Small intestine (tissue), 7 donors: Measurements from ENCODE around the gene MSLN. TPM values are rescaled to one million over a fixed set of nuclear protein-coding genes. Genes with fewer than 3 reads are reported as not detected.

ENCODE experiments used
- DNase-seq, 2 donors: peaks; one replicate each; pipeline versions ENCODE4 v3.0.0 to v3.0.0-alpha.2; 2013
- FAIRE-seq: peaks from 2 replicates; lab custom pipeline; 2012; peaks lifted over from hg19 to GRCh38; lab: Jason Lieb, UNC
- H3K27ac ChIP-seq, 3 donors: one replicate each; pipeline ENCODE4 v1.5.1; 2013; ENCODE audit warnings: low read length in 2 of 3, mild to moderate bottlenecking in 2 of 3, control low read depth in 1 of 3, inconsistent platforms in 1 of 3, low read depth in 1 of 3, moderate library complexity in 1 of 3
- H3K27me3 ChIP-seq, 3 donors: one replicate each; pipeline ENCODE4 v1.6.1; 2013; ENCODE audit warnings: low read length in 3 of 3, inconsistent platforms in 1 of 3; ENCODE audit not compliant: control insufficient read depth in 3 of 3, insufficient read depth in 3 of 3
- H3K36me3 ChIP-seq, 3 donors: one replicate each; pipeline ENCODE4 v1.6.1; 2013; ENCODE audit warnings: low read length in 3 of 3, inconsistent platforms in 1 of 3, low read depth in 1 of 3, mild to moderate bottlenecking in 1 of 3, moderate library complexity in 1 of 3; ENCODE audit not compliant: control insufficient read depth in 3 of 3, insufficient read depth in 2 of 3
- H3K4me1 ChIP-seq, 3 donors: one replicate each; pipeline ENCODE4 v1.6.1; 2013; ENCODE audit warnings: low read length in 2 of 3, inconsistent platforms in 1 of 3, low read depth in 1 of 3, mild to moderate bottlenecking in 1 of 3, moderate library complexity in 1 of 3; ENCODE audit not compliant: control insufficient read depth in 3 of 3, insufficient read depth in 2 of 3
- H3K4me3 ChIP-seq, 3 donors: one replicate each; pipeline ENCODE4 v1.5.1; 2013; ENCODE audit warnings: low read length in 3 of 3, control low read depth in 1 of 3, inconsistent platforms in 1 of 3, low read depth in 1 of 3, mild to moderate bottlenecking in 1 of 3, moderate library complexity in 1 of 3
- H3K9me3 ChIP-seq, 2 donors: one replicate each; pipeline ENCODE4 v1.6.1; 2013; ENCODE audit warnings: low read depth in 1 of 2, low read length in 1 of 2; ENCODE audit not compliant: control insufficient read depth in 2 of 2, insufficient read depth in 1 of 2
- WGBS, 3 donors: extraction: QIAGEN DNeasy Blood & Tissue Kit; methylation state at CpG; one replicate each; pipeline ENCODE4 v1.1.7; 2013; 5-methylcytosine and 5-hydroxymethylcytosine counted together
- polyA plus RNA-seq, 4 donors: library from polyadenylated mRNA; stranded (reverse) in 3 of 4; unstranded in 1 of 4; fragments of 200-250 nt in 3 of 4; fragments of 120-200 nt in 1 of 4; gene quantifications; one replicate each; pipeline versions ENCODE4 v1.2.1 to v1.2.3, GENCODE V29; 2013
- donor health status: healthy with polysubstance abuse.
- donor health status: control.
- donor health status: control.
- donor health status: Bipolar disorder and iron deficiency.
- donor health status: healthy.

The MSLN gene
- polyA plus RNA-seq, 4 donors: 1.3 to 29.7 (median 4.5) TPM

DNA sequence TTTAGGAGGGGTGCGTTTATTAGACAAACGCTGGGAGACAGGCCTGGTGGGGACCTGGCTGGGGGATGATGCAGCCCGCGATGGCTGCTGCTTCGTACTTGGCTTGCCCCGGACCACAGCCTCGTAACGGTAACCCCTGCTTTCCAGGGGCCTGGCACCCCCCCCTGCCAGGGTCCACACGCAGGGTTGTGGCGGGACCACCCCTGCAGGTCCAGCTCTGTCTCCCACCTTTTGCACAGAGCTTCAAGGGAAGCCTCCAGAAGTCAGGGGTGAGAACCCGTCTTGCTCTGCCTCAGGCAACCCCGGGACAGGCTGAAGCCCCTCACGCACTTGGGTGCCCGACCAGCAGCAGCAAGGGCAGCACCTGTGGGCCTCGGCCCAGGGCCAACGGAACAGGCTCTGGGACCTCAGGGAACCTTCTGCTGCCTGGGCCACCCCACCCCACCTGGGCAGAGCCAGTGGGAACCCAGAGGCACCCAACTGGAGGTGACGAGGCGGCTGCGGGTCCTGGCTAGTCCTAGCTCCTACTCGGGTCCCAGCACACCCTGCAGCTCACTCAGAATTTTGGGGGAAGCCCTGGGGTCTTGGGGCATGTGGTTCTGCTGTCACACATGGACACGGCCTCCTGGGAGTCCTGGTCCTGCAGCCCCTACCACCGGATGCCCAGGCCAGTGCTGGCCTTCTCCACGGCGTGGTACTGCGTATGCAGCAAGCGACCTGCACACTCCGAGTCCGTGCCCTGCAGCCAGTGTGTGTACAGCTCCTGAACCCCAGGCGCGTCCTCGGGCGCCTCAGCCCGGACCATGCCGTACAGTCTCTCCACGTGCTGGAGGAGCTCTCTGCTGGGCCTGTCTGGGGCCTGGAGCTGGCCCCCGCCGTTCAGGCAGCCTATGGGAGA, 30.5 kb upstream of the MSLN start:
- no peak for DNase-seq

DNA sequence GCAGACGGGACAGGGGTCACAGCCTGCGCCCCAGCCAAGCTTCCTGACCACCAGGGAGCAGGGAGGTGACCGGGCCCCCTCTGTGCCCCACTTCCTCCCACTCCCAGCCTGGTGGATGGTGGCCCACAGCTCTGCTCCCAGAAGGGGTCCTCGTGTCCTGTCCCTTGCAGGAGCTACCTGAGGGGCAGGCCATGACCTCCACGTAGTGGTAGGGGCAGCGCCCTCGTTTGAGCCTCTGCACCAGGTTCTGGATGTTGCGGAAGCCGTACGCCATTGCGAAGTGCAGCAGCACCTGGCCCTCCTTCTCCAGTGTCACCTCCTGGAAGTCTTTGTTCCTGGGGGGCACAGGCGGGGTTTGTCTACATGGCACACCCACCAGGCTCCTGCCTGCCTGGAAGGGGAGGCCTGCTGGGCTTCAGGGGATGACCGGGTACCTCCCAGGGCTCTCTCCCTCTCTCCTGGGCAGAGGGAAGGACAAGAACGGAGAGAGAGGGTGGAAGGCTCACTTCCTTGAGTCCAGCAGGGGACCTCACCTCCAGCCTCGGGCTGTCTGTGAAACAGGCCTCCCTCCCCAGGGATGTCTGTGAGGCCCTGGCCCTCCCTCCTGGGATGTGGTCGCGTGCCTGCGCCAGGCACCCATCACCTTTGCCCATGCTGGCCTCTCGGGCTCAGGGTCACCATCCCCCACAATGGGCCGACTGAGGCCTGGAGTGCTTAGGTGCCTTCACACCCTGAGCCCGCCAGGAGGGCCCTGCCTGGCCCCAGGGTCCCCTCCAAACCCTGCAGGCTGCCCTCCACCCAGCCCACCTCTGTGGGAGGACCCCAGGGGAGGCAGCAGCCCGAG, 29.6 kb upstream of the MSLN start:
- no peak overlapping the region for H3K4me3 ChIP-seq
- DNase-seq (no peak), FAIRE-seq (no peak)
- peaks cover 2 to 66% (median 10%) of the 10 kb centered on the region in 3 donors for H3K36me3 ChIP-seq
- H3K27me3 ChIP-seq: peaks cover 0 to 17% (median 6%) of the 10 kb centered on the region in 3 donors
- H3K4me1 ChIP-seq: peaks cover 0 to 19% (median 4%) of the 10 kb centered on the region in 3 donors
- no peak overlapping the region for H3K27ac ChIP-seq
- 86 to 90% (median 87%) methylated on average over 16 to 22 of the region's 22 CpGs for WGBS, 3 donors
- H3K9me3 ChIP-seq: no peaks in the 10 kb centered on the region

More for the DNA sequence above, 30.5 kb upstream of the MSLN start:
- Histone ChIP-seq H3K9me3 (no peaks in the 10 kb centered on the region), H3K36me3 (peaks cover 2 to 57% (median 10%) of the 10 kb centered on the region in 3 donors), H3K4me3 (no peak overlapping the region), H3K4me1 (peaks cover 0 to 19% (median 4%) of the 10 kb centered on the region in 3 donors), H3K27ac (no peak overlapping the region), H3K27me3 (peaks cover 0 to 22% (median 8%) of the 10 kb centered on the region in 3 donors)
- FAIRE-seq: no peak
- 90 to 93% (median 92%) methylated on average over 33 to 37 of the region's 37 CpGs for WGBS, 3 donors

DNA sequence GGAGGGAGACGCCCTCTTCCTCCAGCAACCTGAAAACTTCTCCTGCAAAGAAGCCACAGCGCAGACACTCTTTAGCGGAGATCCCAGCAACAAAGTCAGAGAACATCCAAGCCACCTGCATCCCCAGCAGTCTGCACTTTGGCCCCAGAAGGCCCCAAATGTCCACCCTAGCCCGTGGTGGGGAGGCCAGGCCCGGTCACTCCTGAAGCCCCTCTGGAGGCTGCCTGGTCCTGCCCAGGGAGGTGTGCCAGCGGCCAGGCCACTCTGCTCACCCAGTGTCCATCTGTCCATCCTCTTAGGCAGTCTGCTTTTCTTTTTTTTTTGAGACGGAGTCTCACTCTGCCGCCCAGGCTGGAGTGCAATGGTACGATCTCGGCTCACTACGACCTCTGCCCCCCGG, 28.2 kb upstream of the MSLN start:
- Histone ChIP-seq H3K4me1 (peaks cover 0 to 12% (median 4%) of the 10 kb centered on the region in 3 donors), H3K27me3 (peaks cover 0 to 6% (median 2%) of the 10 kb centered on the region in 3 donors), H3K4me3 (no peak overlapping the region), H3K9me3 (no peaks in the 10 kb centered on the region), H3K36me3 (peaks cover 2 to 80% (median 12%) of the 10 kb centered on the region in 3 donors), H3K27ac (no peak overlapping the region)
- no peak for DNase-seq
- 91 to 97% (median 93%) methylated on average over 12 of the region's 12 CpGs for WGBS, 3 donors
- no peak for FAIRE-seq

DNA sequence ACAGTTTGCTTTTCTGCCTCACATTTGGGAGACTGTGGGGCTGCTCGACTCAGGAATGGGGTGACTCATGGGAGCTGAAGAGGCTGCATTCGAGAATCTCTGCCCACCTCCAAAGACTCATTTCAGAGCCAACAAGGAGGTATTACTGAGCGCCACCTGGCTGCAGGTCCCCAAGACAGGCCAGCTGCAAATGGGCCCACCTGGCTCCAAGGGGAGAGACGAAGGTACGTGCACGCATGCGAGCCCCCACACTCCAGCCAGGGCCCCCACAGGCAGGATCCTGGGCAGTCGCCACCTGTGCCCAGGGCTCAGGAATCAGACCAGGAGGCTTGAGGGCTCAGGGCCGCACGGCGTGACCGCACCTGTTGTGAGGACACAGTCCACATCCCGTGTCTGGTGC, 27.6 kb upstream of the MSLN start:
- peaks cover 2 to 86% (median 12%) of the 10 kb centered on the region in 3 donors for H3K36me3 ChIP-seq
- no peak overlapping the region for H3K4me3 ChIP-seq
- FAIRE-seq: no peak
- H3K4me1 ChIP-seq: peaks cover 0 to 6% (median 4%) of the 10 kb centered on the region in 3 donors
- H3K27me3 ChIP-seq: peaks cover 0 to 3% (median 0%) of the 10 kb centered on the region in 3 donors
- no peak for DNase-seq
- no peak overlapping the region for H3K27ac ChIP-seq
- WGBS, 3 donors: 88 to 89% (median 88%) methylated on average over 13 of the region's 13 CpGs
- H3K9me3 ChIP-seq: no peaks in the 10 kb centered on the region

DNA sequence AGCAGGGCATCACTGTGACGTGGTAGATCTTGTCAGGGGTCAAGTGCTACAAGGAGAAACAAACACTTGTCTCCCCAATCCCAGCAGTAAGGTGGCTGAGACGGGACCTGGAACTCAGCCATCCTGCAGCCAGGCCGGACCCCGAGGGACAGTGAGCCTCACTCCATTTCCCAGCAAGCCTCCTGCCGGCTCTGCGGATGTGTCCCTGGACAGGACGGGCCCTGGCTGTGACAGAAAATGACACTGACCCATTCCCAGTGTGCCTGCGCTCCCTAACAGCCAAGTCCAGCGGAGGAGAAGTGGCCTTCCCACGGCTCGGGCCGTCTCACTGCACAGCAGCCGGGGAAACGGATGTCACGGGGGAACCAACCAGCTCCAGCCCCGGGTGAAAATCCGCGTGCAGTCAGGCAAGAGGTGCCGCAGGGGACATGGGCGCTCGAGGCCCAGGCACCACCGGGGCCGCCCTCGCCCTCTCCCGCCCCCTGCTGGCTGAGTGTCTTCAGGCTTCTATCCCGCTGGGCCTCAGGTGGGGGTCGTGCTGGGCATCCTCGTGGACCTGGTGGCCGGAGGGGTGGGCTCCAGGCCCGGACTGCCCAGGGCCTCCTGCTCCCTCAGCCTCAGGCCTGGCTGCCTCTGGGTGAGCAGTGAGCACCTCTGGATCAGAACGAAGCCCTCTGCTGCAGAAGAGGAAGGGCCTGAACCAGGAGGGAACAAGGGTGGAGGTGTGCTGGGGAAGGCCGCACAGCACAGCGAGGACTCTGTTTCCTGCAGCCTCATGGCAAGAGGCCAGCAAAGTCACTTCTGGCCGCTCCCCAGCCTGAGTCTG, 26.9 kb upstream of the MSLN start:
- H3K36me3 ChIP-seq: peaks cover 2 to 91% (median 12%) of the 10 kb centered on the region in 3 donors
- no peak overlapping the region for H3K27ac ChIP-seq
- H3K9me3 ChIP-seq: no peaks in the 10 kb centered on the region
- 84 to 90% (median 85%) methylated on average over 34 of the region's 34 CpGs for WGBS, 3 donors
- H3K4me3 ChIP-seq: no peak overlapping the region
- DNase-seq (no peak), FAIRE-seq (no peak)
- peaks cover 0 to 4% (median 1%) of the 10 kb centered on the region in 3 donors for H3K4me1 ChIP-seq
- H3K27me3 ChIP-seq: peaks cover 0 to under 1% (median 0%) of the 10 kb centered on the region in 3 donors

DNA sequence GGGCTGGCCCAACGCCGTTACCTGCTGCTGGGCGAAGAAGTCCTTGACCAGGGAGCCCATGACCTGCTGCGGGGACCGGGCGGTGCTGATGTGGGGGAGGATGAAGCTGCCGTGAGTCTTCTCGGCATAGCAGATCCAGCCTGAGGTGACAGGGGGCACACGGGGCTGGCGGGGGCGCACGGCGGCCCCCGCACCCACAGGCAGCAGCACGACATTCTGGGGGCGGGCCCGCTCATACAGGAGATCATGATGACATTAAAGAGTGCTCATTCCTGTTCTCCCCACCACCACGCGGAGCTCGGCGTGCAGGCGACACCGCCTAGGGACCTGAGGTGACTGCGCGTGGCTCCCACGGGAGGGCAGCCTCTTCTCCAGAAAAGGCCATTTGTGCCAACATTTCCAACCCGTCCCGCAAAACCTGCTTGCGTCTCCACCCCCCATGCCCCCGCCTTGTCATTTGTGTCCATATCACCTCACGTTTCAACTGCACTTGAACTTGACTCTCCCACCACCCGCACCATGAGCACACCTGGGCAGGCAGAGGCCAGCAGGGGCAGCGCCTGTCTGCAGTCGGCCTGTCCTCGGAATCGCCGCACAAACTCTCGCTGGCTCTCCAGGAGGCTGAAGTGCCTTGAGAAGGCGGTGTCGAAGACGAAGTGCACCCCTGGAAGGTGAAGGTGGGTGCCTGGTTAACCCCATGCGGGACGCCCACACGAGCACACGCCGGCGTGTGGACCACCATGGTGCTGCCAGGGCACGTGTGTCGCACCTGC, 26.1 kb upstream of the MSLN start:
- Histone ChIP-seq H3K4me1 (no peaks in the 10 kb centered on the region), H3K36me3 (peaks cover 2 to 97% (median 12%) of the 10 kb centered on the region in 3 donors), H3K27ac (no peak overlapping the region), H3K27me3 (no peaks in the 10 kb centered on the region), H3K4me3 (no peak overlapping the region), H3K9me3 (no peaks in the 10 kb centered on the region)
- 92 to 96% (median 92%) methylated on average over 44 to 49 of the region's 49 CpGs for WGBS, 3 donors
- FAIRE-seq (no peak), DNase-seq (no peak)

DNA sequence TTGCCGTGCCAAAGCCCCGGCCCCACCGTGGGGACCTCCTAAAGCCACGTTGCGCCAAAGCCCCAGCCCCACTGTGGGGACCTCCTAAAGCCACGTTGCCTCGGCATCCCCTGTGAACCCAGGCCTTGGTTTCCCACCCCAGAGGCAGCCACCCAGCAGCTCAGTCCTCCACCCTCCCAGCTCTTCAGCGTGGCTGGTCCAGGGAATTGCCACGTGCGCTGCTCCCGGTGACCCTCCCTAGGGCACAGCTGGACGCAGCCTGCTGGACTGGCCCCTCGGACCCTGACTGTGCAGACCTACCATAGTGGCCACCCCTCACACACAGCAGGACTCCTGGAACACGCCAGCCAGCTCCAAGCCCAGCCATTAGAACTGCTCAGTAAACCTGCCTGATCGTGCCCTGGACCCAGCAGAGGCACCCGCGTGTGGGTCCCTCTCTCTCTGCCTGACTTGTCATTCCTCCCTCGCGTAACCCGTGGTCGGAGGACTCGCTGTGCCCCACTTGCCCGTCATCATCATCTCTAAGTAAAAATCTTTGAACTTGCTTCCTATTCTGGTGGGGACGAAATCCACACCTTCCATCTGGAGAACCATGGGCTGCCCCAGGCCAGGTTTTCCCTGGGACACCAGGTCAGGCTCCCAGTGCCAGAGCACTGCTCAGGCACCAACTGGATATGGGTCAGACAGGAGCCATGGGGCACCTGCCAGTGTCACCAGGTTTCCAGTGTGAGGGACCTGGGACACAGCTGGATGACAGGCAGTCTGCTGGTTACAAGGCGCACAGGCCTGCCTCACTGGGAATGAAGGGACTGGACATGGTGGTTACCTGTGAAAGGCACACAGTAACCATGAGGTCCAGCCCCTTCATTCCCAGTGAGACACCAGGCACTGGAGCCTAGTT, 25.3 kb upstream of the MSLN start:
- 93 to 94% (median 94%) methylated on average over 25 of the region's 25 CpGs for WGBS, 3 donors

More for the DNA sequence above, 25.3 kb upstream of the MSLN start:
- Histone ChIP-seq H3K36me3 (peaks cover 2 to 91% (median 12%) of the 10 kb centered on the region in 3 donors), H3K27me3 (no peaks in the 10 kb centered on the region), H3K4me1 (peaks cover 0 to 7% (median 3%) of the 10 kb centered on the region in 3 donors), H3K9me3 (no peaks in the 10 kb centered on the region), H3K4me3 (no peak overlapping the region), H3K27ac (no peak overlapping the region)
- DNase-seq (no peak), FAIRE-seq (no peak)
